SK-N-SH (cell line): Measurements from ENCODE around the gene PARP16.

ENCODE experiments used
- CTCF ChIP-seq: fragments of 200-600 bp; sonication (generic); IDR thresholded peaks from 2 replicates; pipeline ENCODE4 v1.6.1; 2017; ENCODE audit warnings: antibody characterized with exemption, mild to moderate bottlenecking, moderate library complexity
- ELF1 ChIP-seq: IDR thresholded peaks from 2 replicates; pipeline ENCODE4 v1.4.0; 2012
- EZH2phosphoT487 ChIP-seq: fragments of 200-600 bp; sonication (generic); IDR thresholded peaks from 2 replicates; pipeline ENCODE4 v1.6.1; 2017; ENCODE audit warnings: low read depth, mixed run types, mild to moderate bottlenecking, antibody characterized with exemption, moderate library complexity, borderline replicate concordance
- FOSL2 ChIP-seq: IDR thresholded peaks from 2 replicates; pipeline ENCODE4 v1.4.0; 2012; ENCODE audit warnings: low read depth, mild to moderate bottlenecking, moderate library complexity, borderline replicate concordance
- FOXJ3 ChIP-seq: sonication (generic); formaldehyde crosslinking; IDR thresholded peaks from 2 replicates; pipeline ENCODE4 v1.5.1; 2020; ENCODE audit warnings: mild to moderate bottlenecking, missing genetic modification reagents
- POLR2AphosphoS5 ChIP-seq: IDR thresholded peaks from 2 replicates; pipeline ENCODE4 v1.6.1; 2012; ENCODE audit warnings: low read depth, low read length
- RCOR1 ChIP-seq: fragments of 150-350 bp; IDR thresholded peaks from 2 replicates; pipeline ENCODE4 v1.6.1; 2017; ENCODE audit warnings: antibody characterized with exemption, low read length
- SIN3A ChIP-seq: IDR thresholded peaks from 2 replicates; pipeline ENCODE4 v1.6.1; 2012; ENCODE audit warnings: low read depth, mild to moderate bottlenecking, low read length, moderate library complexity, borderline replicate concordance
- TAF1 ChIP-seq: IDR thresholded peaks from 2 replicates; pipeline ENCODE4 v1.6.1; 2012; ENCODE audit warnings: low read depth, mild to moderate bottlenecking, low read length, moderate library complexity, borderline replicate concordance
- USF1 ChIP-seq: IDR thresholded peaks from 2 replicates; pipeline ENCODE4 v1.4.0; 2012; ENCODE audit warnings: low read depth, borderline replicate concordance

GRCh38 chr15:65306551-65306950 lies 19.9 kb upstream of the PARP16 start:
- TF ChIP-seq TAF1: no peak
- TF ChIP-seq CTCF: no peak
- no peak for TF ChIP-seq ELF1
- no peak for TF ChIP-seq USF1
- no peak for TF ChIP-seq RCOR1
- TF ChIP-seq EZH2phosphoT487: no peak
- no peak for TF ChIP-seq POLR2AphosphoS5
- TF ChIP-seq SIN3A: no peak
- TF ChIP-seq FOXJ3 (CRISPR knock-in tag): no peak
- no peak for TF ChIP-seq FOSL2
